Activated CD8-positive, alpha-beta T cell treated with anti-CD3 and anti-CD28 coated beads for 36 hours (primary cell): ENCODE results near the gene HID1. TPM values are rescaled to one million over a fixed set of nuclear protein-coding genes. Genes with fewer than 3 reads are reported as not detected.

Experiments
- ATAC-seq: fragments of 200-7000 bp; cut with Tn5 transposase; one replicate; pipeline ENCODE4 v1.10.0; 2021; ENCODE audit warnings: mild to moderate bottlenecking, moderate library complexity
- CTCF ChIA-PET: fragments of 350-600 bp; sonication (Branson Sonifier 250); formaldehyde crosslinking; loops from one replicate; lab custom pipeline; 2021; ENCODE audit warnings: antibody characterized with exemption; lab: Charles Lee
- POLR2A ChIA-PET: fragments of 350-600 bp; sonication (Branson Sonifier 250); formaldehyde crosslinking; loops from one replicate; lab custom pipeline; 2021; ENCODE audit warnings: antibody characterized with exemption; lab: Charles Lee
- DNase-seq: peaks from one replicate; pipeline ENCODE4 v3.0.0-alpha.2; 2020
- H3K27ac Mint-ChIP-seq: one replicate; pipeline ENCODE4 v1.8.0; 2021; ENCODE audit warnings: mild to moderate bottlenecking, mixed read lengths
- H3K27me3 Mint-ChIP-seq: one replicate; pipeline ENCODE4 v1.8.0; 2021; ENCODE audit warnings: mixed read lengths
- H3K36me3 Mint-ChIP-seq: one replicate; pipeline ENCODE4 v1.8.0; 2021; ENCODE audit warnings: low read depth, mixed read lengths
- H3K4me1 Mint-ChIP-seq: one replicate; pipeline ENCODE4 v1.8.0; 2021; ENCODE audit warnings: low read depth, mixed read lengths
- H3K4me3 Mint-ChIP-seq: one replicate; pipeline ENCODE4 v1.8.0; 2021; ENCODE audit warnings: mild to moderate bottlenecking, moderate library complexity, mixed read lengths
- H3K9me3 Mint-ChIP-seq: one replicate; pipeline ENCODE4 v1.8.0; 2021; ENCODE audit warnings: mixed read lengths
- CTCF ChIP-seq: fragments of 200-600 bp; IDR thresholded peaks from one replicate; pipeline ENCODE4 v1.8.0; 2022; ENCODE audit warnings: antibody characterized with exemption, mild to moderate bottlenecking
- intact Hi-C: fragments of 100-400 bp; cut with micrococcal nuclease; formaldehyde crosslinking; loops from one replicate; pipeline ENCODE4 v1.10.0; 2022
- total RNA-seq, 2 experiments: library from RNA; stranded (reverse); gene quantifications; one replicate each; pipeline ENCODE4 v1.2.3, GENCODE V29; 2021

Gene HID1
- total RNA-seq, 2 experiments from 2014 or later: 1.4 to 1.7 TPM

GRCh38 chr17:74994440-74994839, 21.9 kb upstream of the HID1 start:
- no peak for TF ChIP-seq CTCF
- Mint-ChIP-seq H3K27ac (no peak overlapping the region), H3K4me3 (no peak overlapping the region), H3K36me3 (no peaks in the 10 kb centered on the region), H3K4me1 (peaks cover 2% of the 10 kb centered on the region), H3K9me3 (no peaks in the 10 kb centered on the region), H3K27me3 (no peaks in the 10 kb centered on the region)
- ATAC-seq (no peak), DNase-seq (no peak)
- intact Hi-C loops: no loop called here
- ChIA-PET POLR2A (interaction anchor here (3.2 kb wide), 1 partner anchor 18 kb away, joined by 10 read pairs; the partner anchor contains the start of gene MRPL58), CTCF (interaction anchor here (1.3 to 3.1 kb wide), 3 partner anchors 10 to 33 kb away, joined by 3 to 16 read pairs (median 7); partner anchors contain the start of gene MRPL58)

- Mint-ChIP-seq H3K36me3 (no peaks in the 10 kb centered on the region), H3K4me3 (no peak overlapping the region), H3K27ac (no peak overlapping the region), H3K4me1 (peaks cover 1% of the 10 kb centered on the region), H3K27me3 (peaks cover 9% of the 10 kb centered on the region), H3K9me3 (no peaks in the 10 kb centered on the region)
- DNase-seq (no peak), ATAC-seq (no peak)
- no peak for TF ChIP-seq CTCF
- CTCF ChIA-PET: interaction anchor here (1.1 to 7.5 kb wide), 2 partner anchors 20 to 30 kb away, joined by 3 to 39 read pairs; partner anchors contain the start of gene MRPL58
- intact Hi-C loops: no loop called here
- POLR2A ChIA-PET: interaction anchor here (1.0 to 1.8 kb wide), 4 partner anchors 9 to 20 kb away, joined by 3 to 5 read pairs (median 4); partner anchors contain the start of gene MRPL58
Measured at GRCh38 chr17:74992223-74992622, 19.7 kb upstream of the HID1 start.

- ChIA-PET CTCF (interaction anchor here (7.5 kb wide), 1 partner anchor 21 kb away, joined by 39 read pairs; the partner anchor contains the start of gene MRPL58), POLR2A (interaction anchor here (1.5 kb wide), 1 partner anchor 16 kb away, joined by 5 read pairs; no protein-coding TSS in a partner anchor)
- no peaks in the 10 kb centered on the region for H3K9me3 Mint-ChIP-seq
- no peaks in the 10 kb centered on the region for H3K36me3 Mint-ChIP-seq
- H3K4me3 Mint-ChIP-seq: no peak overlapping the region
- no peak for ATAC-seq
- H3K27ac Mint-ChIP-seq: no peak overlapping the region
- peaks cover 8% of the 10 kb centered on the region for H3K4me1 Mint-ChIP-seq
- intact Hi-C loops: no loop called here
- TF ChIP-seq CTCF: no peak
- peaks cover 13% of the 10 kb centered on the region for H3K27me3 Mint-ChIP-seq
- no peak for DNase-seq
Measured at GRCh38 chr17:74990581-74991105, 18.1 kb upstream of the HID1 start.

GRCh38 chr17:74987909-74988711, 15.6 kb upstream of the HID1 start:
- peak overlapping the region; percentile 65 for H3K4me3 Mint-ChIP-seq
- POLR2A ChIA-PET: interaction anchor here (0.9 to 1.8 kb wide), 4 partner anchors 13 to 24 kb away, joined by 3 to 7 read pairs (median 6); partner anchors contain the start of gene MRPL58
- H3K27ac Mint-ChIP-seq: no peak overlapping the region
- peaks cover 19% of the 10 kb centered on the region for H3K27me3 Mint-ChIP-seq
- TF ChIP-seq CTCF: no peak
- CTCF ChIA-PET: interaction anchor here (0.9 to 7.5 kb wide), 13 partner anchors 9 to 214 kb away, joined by 3 to 39 read pairs (median 4); partner anchors contain the start of genes HID1, MRPL58 and NT5C
- no peaks in the 10 kb centered on the region for H3K9me3 Mint-ChIP-seq
- intact Hi-C loops: no loop called here
- DNase-seq (peak; percentile 26), ATAC-seq (peak; percentile 57)
- peaks cover 8% of the 10 kb centered on the region for H3K4me1 Mint-ChIP-seq
- H3K36me3 Mint-ChIP-seq: no peaks in the 10 kb centered on the region
